Measurements from ENCODE around the gene TMCC1.

- TF ChIP-seq REST (IDR thresholded peaks at IDR 0.05; ENCODE audit: insufficient read depth in 1 of 2, low read depth in 2 of 2, low read length in 2 of 2), result no peak
- TF ChIP-seq POLR2AphosphoS5 (IDR thresholded peaks at IDR 0.05; ENCODE audit: low read depth, low read length), result no peak
Measured at GRCh38 chr3:129672412-129672811, 221.1 kb downstream of the TMCC1 start.
